Measurements from ENCODE around the gene DLEC1. TPM values are rescaled to one million over a fixed set of nuclear protein-coding genes. Genes with fewer than 3 reads are reported as not detected.

Gene DLEC1
- total and polyA plus RNA-seq, 9 of the 15 experiments (the other 6 are each of a cell fraction or from before 2014, with no cell fraction given), result 0.07 to 0.08 TPM; not detected in 7

DNA sequence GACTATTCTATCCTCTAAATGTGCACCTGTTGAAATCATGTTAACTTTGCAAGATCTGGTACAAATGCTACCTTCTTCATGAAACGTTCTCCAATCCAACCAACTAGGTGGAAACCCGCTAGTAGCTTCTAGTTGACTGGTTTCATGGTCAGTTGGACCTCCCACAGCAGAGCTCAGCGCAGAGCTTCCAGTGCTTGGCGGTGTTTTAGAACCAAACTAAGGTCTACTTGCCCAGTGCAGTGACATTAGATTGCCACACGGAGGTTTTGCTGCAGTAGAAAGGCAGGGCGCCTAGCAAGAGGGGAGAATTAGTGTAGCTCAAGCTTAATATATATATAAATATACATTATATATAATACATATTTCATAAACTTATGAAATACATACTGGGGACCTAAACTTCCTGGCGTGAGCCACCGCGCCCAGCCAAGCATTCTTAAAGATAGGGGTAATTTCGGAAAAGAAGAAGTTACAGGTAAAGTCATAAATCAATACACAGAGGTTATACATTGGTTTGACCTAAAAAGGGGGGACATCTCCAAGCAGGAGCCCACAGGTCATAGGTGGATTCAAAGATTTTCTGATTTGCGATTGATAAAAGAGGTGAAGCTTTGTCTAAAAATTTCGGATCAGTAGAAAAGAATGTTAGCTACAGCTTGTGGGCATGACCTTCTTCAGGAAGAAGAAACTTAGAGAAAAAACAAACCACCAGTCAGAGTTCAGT is 124.3 kb downstream of the DLEC1 start (continued):
- TF ChIP-seq, protein P1, sequence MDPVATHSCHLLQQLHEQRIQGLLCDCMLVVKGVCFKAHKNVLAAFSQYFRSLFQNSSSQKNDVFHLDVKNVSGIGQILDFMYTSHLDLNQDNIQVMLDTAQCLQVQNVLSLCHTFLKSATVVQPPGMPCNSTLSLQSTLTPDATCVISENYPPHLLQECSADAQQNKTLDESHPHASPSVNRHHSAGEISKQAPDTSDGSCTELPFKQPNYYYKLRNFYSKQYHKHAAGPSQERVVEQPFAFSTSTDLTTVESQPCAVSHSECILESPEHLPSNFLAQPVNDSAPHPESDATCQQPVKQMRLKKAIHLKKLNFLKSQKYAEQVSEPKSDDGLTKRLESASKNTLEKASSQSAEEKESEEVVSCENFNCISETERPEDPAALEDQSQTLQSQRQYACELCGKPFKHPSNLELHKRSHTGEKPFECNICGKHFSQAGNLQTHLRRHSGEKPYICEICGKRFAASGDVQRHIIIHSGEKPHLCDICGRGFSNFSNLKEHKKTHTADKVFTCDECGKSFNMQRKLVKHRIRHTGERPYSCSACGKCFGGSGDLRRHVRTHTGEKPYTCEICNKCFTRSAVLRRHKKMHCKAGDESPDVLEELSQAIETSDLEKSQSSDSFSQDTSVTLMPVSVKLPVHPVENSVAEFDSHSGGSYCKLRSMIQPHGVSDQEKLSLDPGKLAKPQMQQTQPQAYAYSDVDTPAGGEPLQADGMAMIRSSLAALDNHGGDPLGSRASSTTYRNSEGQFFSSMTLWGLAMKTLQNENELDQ (CRISPR knock-in tag; IDR thresholded peaks at IDR 0.05; ENCODE audit: borderline replicate concordance), result no peak
- TF ChIP-seq, protein P2, sequence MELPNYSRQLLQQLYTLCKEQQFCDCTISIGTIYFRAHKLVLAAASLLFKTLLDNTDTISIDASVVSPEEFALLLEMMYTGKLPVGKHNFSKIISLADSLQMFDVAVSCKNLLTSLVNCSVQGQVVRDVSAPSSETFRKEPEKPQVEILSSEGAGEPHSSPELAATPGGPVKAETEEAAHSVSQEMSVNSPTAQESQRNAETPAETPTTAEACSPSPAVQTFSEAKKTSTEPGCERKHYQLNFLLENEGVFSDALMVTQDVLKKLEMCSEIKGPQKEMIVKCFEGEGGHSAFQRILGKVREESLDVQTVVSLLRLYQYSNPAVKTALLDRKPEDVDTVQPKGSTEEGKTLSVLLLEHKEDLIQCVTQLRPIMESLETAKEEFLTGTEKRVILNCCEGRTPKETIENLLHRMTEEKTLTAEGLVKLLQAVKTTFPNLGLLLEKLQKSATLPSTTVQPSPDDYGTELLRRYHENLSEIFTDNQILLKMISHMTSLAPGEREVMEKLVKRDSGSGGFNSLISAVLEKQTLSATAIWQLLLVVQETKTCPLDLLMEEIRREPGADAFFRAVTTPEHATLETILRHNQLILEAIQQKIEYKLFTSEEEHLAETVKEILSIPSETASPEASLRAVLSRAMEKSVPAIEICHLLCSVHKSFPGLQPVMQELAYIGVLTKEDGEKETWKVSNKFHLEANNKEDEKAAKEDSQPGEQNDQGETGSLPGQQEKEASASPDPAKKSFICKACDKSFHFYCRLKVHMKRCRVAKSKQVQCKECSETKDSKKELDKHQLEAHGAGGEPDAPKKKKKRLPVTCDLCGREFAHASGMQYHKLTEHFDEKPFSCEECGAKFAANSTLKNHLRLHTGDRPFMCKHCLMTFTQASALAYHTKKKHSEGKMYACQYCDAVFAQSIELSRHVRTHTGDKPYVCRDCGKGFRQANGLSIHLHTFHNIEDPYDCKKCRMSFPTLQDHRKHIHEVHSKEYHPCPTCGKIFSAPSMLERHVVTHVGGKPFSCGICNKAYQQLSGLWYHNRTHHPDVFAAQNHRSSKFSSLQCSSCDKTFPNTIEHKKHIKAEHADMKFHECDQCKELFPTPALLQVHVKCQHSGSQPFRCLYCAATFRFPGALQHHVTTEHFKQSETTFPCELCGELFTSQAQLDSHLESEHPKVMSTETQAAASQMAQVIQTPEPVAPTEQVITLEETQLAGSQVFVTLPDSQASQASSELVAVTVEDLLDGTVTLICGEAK (IDR thresholded peaks at IDR 0.05), result no peak
- TF ChIP-seq, protein P2 (CRISPR knock-in tag; IDR thresholded peaks at IDR 0.05), result no peak
- TF ChIP-seq, protein P3, sequence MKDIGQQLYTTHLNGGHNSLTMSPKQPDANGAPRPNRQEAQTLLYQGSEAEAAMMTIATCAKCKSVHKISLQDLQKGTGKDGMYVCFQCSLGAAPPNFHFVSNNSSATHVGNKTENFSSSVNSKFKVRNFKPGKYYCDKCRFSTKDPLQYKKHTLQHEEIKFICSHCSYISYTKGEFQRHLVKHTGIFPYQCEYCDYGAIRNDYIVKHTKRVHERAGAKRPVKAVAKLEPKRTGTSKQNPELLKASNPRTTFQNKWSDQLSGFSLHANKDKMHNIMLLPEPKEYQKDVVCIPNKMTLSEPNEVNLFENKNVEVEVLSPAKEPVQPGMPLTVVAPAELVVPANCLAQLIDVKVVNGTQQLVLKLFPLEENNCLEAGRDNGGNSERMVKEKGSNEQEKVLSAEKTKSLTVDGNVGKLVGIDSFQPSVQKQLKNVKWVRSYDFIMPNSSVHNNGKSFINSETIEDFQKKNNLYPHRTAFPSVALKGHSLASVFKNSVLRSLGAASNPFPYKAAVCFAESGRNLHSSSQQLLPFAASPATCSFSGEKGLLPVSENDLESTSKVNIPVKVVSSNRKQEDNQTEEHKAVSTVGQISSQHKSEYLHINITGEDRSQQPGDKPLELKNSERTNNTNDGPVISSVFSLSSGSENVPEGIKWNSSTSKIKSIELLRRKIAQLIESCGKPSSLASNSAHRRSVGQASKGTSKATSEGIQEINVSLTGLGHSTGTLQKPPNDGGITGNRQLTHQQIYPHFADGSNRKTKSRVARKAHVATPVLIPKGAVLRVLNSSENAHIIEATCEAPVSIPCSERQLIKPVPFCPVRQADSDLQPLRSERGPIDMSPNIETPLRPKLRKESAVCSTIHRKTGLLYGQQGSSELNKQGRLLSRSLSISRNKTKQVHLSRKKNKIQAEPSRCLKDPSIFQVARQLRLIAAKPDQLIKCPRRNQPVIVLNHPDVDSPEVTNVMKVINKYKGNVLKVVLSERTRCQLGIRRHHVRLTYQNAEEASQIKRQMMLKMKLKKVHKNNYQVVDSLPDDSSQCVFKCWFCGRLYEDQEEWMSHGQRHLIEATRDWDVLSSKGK (CRISPR knock-in tag; IDR thresholded peaks at IDR 0.05), result no peak
- no peak for TF ChIP-seq CBX5 (IDR thresholded peaks at IDR 0.05; ENCODE audit: borderline replicate concordance, low read depth)
- TF ChIP-seq, protein P4, sequence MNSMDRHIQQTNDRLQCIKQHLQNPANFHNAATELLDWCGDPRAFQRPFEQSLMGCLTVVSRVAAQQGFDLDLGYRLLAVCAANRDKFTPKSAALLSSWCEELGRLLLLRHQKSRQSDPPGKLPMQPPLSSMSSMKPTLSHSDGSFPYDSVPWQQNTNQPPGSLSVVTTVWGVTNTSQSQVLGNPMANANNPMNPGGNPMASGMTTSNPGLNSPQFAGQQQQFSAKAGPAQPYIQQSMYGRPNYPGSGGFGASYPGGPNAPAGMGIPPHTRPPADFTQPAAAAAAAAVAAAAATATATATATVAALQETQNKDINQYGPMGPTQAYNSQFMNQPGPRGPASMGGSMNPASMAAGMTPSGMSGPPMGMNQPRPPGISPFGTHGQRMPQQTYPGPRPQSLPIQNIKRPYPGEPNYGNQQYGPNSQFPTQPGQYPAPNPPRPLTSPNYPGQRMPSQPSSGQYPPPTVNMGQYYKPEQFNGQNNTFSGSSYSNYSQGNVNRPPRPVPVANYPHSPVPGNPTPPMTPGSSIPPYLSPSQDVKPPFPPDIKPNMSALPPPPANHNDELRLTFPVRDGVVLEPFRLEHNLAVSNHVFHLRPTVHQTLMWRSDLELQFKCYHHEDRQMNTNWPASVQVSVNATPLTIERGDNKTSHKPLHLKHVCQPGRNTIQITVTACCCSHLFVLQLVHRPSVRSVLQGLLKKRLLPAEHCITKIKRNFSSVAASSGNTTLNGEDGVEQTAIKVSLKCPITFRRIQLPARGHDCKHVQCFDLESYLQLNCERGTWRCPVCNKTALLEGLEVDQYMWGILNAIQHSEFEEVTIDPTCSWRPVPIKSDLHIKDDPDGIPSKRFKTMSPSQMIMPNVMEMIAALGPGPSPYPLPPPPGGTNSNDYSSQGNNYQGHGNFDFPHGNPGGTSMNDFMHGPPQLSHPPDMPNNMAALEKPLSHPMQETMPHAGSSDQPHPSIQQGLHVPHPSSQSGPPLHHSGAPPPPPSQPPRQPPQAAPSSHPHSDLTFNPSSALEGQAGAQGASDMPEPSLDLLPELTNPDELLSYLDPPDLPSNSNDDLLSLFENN (IDR thresholded peaks at IDR 0.05; ENCODE audit: low read depth in 2 of 2, low read length in 2 of 2), result no peak
